ENCODE results near the gene TGFB1I1.

DNA sequence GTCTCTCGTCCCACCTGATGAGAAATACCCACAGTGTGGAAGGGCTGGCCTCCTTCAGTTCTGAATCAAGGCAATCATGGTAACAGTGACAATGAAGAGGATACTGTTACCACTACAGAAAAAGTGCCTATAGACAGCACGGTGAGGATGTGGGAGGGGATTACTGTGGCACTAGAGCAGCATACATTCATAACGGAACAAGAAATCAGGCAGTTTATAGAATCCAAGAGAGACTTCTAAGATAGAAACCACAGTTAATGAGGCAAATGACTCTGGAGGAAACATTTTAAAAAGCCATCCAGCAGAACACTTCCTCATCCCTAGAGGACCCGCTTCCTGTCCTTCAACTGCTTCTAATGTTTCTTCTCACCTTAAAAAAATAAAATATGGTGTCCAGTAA, 33.5 kb downstream of the TGFB1I1 start:
- TF ChIP-seq CTCF (conservative IDR thresholded peaks at IDR 0.05 in 1 of 2, IDR thresholded peaks at IDR 0.05 in 1 of 2; ENCODE audit: extremely low read depth in 1 of 2, insufficient read depth in 1 of 2, low read depth in 1 of 2, low read length in 2 of 2) (no peak), EZH2 (IDR thresholded peaks at IDR 0.05; ENCODE audit: borderline replicate concordance, low read length) (no peak)
